ENCODE results near the gene ABHD2. TPM values are rescaled to one million over a fixed set of nuclear protein-coding genes. Genes with fewer than 3 reads are reported as not detected.

ABHD2 gene
- total RNA-seq, 4 donors from 2014 or later = 27.4 to 117 (median 54.2) TPM

GRCh38 chr15:89121414-89121813 is 33.2 kb downstream of the ABHD2 start:
- Histone ChIP-seq H3K36me3 (no peaks in the 10 kb centered on the region), H3K4me3 (no peak overlapping the region), H3K4me1 (peaks cover 0 to 4% of the 10 kb centered on the region in 2 donors), H3K27me3 (no peaks in the 10 kb centered on the region), H3K9me3 (no peaks in the 10 kb centered on the region), H3K27ac (peak overlapping the region in 1 of 2 donors; percentile 20)
- DNase-seq = no peak
- intact Hi-C loops (cut with DNase I; ENCODE audit: low total_unique reads) = no loop called here
- no peak for TF ChIP-seq POLR2A (IDR thresholded peaks at IDR 0.05)
- TF ChIP-seq CTCF (IDR thresholded peaks at IDR 0.05) = no peak

GRCh38 chr15:89122505-89123180 is 34.4 kb downstream of the ABHD2 start:
- H3K27me3 ChIP-seq = no peaks in the 10 kb centered on the region
- no peak for DNase-seq
- intact Hi-C loops (cut with DNase I; ENCODE audit: low total_unique reads) = no loop called here
- no peak overlapping the region for H3K4me3 ChIP-seq
- H3K4me1 ChIP-seq = peaks cover 0 to 4% of the 10 kb centered on the region in 2 donors
- no peak overlapping the region for H3K27ac ChIP-seq
- TF ChIP-seq POLR2A (IDR thresholded peaks at IDR 0.05) (no peak), CTCF (IDR thresholded peaks at IDR 0.05) (no peak)
- no peaks in the 10 kb centered on the region for H3K9me3 ChIP-seq
- no peaks in the 10 kb centered on the region for H3K36me3 ChIP-seq

GRCh38 chr15:89123181-89123525 is 34.9 kb downstream of the ABHD2 start:
- Histone ChIP-seq H3K4me1 (peaks cover 0 to 4% of the 10 kb centered on the region in 2 donors), H3K27me3 (no peaks in the 10 kb centered on the region), H3K27ac (no peak overlapping the region), H3K4me3 (no peak overlapping the region), H3K9me3 (no peaks in the 10 kb centered on the region), H3K36me3 (no peaks in the 10 kb centered on the region)
- TF ChIP-seq CTCF (IDR thresholded peaks at IDR 0.05) (no peak), POLR2A (IDR thresholded peaks at IDR 0.05) (no peak)
- intact Hi-C loops (cut with DNase I; ENCODE audit: low total_unique reads) = no loop called here
- DNase-seq = no peak

GRCh38 chr15:89125088-89125826 is 37.0 kb downstream of the ABHD2 start:
- Histone ChIP-seq H3K27me3 (no peaks in the 10 kb centered on the region), H3K27ac (no peak overlapping the region), H3K4me1 (peaks cover 0 to 9% of the 10 kb centered on the region in 2 donors), H3K36me3 (no peaks in the 10 kb centered on the region), H3K9me3 (no peaks in the 10 kb centered on the region), H3K4me3 (no peak overlapping the region)
- no peak for DNase-seq
- no peak for TF ChIP-seq POLR2A (IDR thresholded peaks at IDR 0.05)
- no peak for TF ChIP-seq CTCF (IDR thresholded peaks at IDR 0.05)
- intact Hi-C loops (cut with DNase I; ENCODE audit: low total_unique reads) = no loop called here

- intact Hi-C loops (cut with DNase I; ENCODE audit: low total_unique reads) = no loop called here
- Histone ChIP-seq H3K27ac (no peak overlapping the region), H3K9me3 (no peaks in the 10 kb centered on the region), H3K4me1 (peaks cover 0 to 9% of the 10 kb centered on the region in 2 donors), H3K36me3 (no peaks in the 10 kb centered on the region), H3K27me3 (no peaks in the 10 kb centered on the region), H3K4me3 (no peak overlapping the region)
- no peak for DNase-seq
- TF ChIP-seq POLR2A (IDR thresholded peaks at IDR 0.05) = no peak
- TF ChIP-seq CTCF (IDR thresholded peaks at IDR 0.05) = no peak
Observed at GRCh38 chr15:89126009-89126408, 37.8 kb downstream of the ABHD2 start.
